Transverse colon (tissue), 4 donors: ENCODE results near the gene ZG16.

Experiments used
- CTCF ChIP-seq, 5 experiments: fragments of 200-600 bp in 3 of 5; fragments of 450-650 bp in 2 of 5; sonication (generic) in 3 of 5; IDR thresholded peaks; 1 replicate in 2 of 5; 2 replicates in 3 of 5; pipeline ENCODE4 v1.5.1; 2016 to 2017; ENCODE audit warnings: antibody characterized with exemption in 5 of 5, inconsistent platforms in 3 of 5, mild to moderate bottlenecking in 2 of 5, moderate library complexity in 1 of 5
- POLR2A ChIP-seq: fragments of 450-650 bp; IDR thresholded peaks from one replicate; pipeline ENCODE4 v1.6.1; 2016; ENCODE audit warnings: antibody characterized with exemption, mild to moderate bottlenecking, moderate library complexity
- POLR2AphosphoS5 ChIP-seq, 3 donors: sonication (generic); formaldehyde crosslinking; IDR thresholded peaks; one replicate each; pipeline ENCODE4 v1.6.1; 2016; ENCODE audit warnings: antibody characterized with exemption in 3 of 3

GRCh38 chr16:29819506-29819905 lies 41.5 kb downstream of the ZG16 start:
- TF ChIP-seq CTCF (IDR thresholded peaks at IDR 0.05) (peak in 4 of 5 experiments; percentile 31 to 61 (median 44)), POLR2AphosphoS5 (IDR thresholded peaks at IDR 0.05) (no peak), POLR2A (no peak)
